Calu3 (cell line): ENCODE data around the gene LCE1D. TPM values are rescaled to one million over a fixed set of nuclear protein-coding genes. Genes with fewer than 3 reads are reported as not detected.

Source experiments
- BruUV-seq: library from RNA; stranded (reverse); fragments of 400-500 nt; replicated peaks from 2 replicates; lab custom pipeline; 2021; lab: Mats Ljungman, UMichigan
- CTCF ChIA-PET: fragments of 300-600 bp; sonication (Branson Sonifier 250); formaldehyde crosslinking; loops from one replicate; lab custom pipeline; 2022; ENCODE audit warnings: antibody characterized with exemption; lab: Charles Lee
- DNase-seq: peaks from one replicate; pipeline ENCODE4 v3.0.0; 2022
- H3K27ac Mint-ChIP-seq: one replicate; pipeline ENCODE4 v1.8.0; 2022; ENCODE audit warnings: mixed read lengths; ENCODE audit not compliant: unreplicated experiment
- H3K27me3 Mint-ChIP-seq: one replicate; pipeline ENCODE4 v1.8.0; 2022; ENCODE audit warnings: mixed read lengths; ENCODE audit not compliant: unreplicated experiment
- H3K36me3 Mint-ChIP-seq: one replicate; pipeline ENCODE4 v1.8.0; 2022; ENCODE audit warnings: mild to moderate bottlenecking, moderate library complexity, mixed read lengths; ENCODE audit not compliant: insufficient read depth, unreplicated experiment
- H3K4me1 Mint-ChIP-seq: one replicate; pipeline ENCODE4 v1.8.0; 2022; ENCODE audit warnings: mild to moderate bottlenecking, low read depth, mixed read lengths; ENCODE audit not compliant: unreplicated experiment
- H3K4me3 Mint-ChIP-seq: one replicate; pipeline ENCODE4 v1.8.0; 2022; ENCODE audit warnings: mild to moderate bottlenecking, low read depth, moderate library complexity, mixed read lengths; ENCODE audit not compliant: unreplicated experiment
- H3K9me3 Mint-ChIP-seq: one replicate; pipeline ENCODE4 v1.8.0; 2022; ENCODE audit warnings: low read depth, mixed read lengths; ENCODE audit not compliant: unreplicated experiment
- CTCF ChIP-seq: fragments of 200-600 bp; IDR thresholded peaks from one replicate; pipeline ENCODE4 v1.8.0; 2022; ENCODE audit warnings: antibody characterized with exemption; ENCODE audit not compliant: unreplicated experiment
- intact Hi-C: fragments of 100-400 bp; cut with micrococcal nuclease; formaldehyde crosslinking; loops from one replicate; pipeline ENCODE4 v1.10.0; 2022; ENCODE audit not compliant: unreplicated experiment
- total RNA-seq: library from RNA; stranded (reverse); gene quantifications from 2 replicates; pipeline ENCODE4 v1.2.3, GENCODE V29; 2022

Gene LCE1D
- total RNA-seq, 1 experiment from 2014 or later, result not detected

GRCh38 chr1:152824964-152825363, 28.4 kb downstream of the LCE1D start:
- H3K27ac Mint-ChIP-seq, result no peak overlapping the region
- CTCF ChIA-PET, result no interaction called here
- no peaks in the 10 kb centered on the region for H3K36me3 Mint-ChIP-seq
- H3K27me3 Mint-ChIP-seq, result peaks cover 54% of the 10 kb centered on the region
- no peak for TF ChIP-seq CTCF
- no peaks in the 10 kb centered on the region for H3K9me3 Mint-ChIP-seq
- no peaks in the 10 kb centered on the region for H3K4me1 Mint-ChIP-seq
- intact Hi-C loops, result no loop called here
- BruUV-seq, result no TSS peak
- H3K4me3 Mint-ChIP-seq, result no peak overlapping the region
- no peak for DNase-seq

GRCh38 chr1:152827173-152827572, 30.7 kb downstream of the LCE1D start, which contains the start of gene LCE1A:
Gene LCE1A, plus strand, starts transcription at chr1:152827473. Its CDS starts 0 bp downstream, at chr1:152827473.
- no peak within 1 kb of the TSS for H3K27ac Mint-ChIP-seq
- no TSS peak for BruUV-seq
- CTCF ChIA-PET, result no interaction called here
- H3K27me3 Mint-ChIP-seq, result peaks cover 62% of the 10 kb centered on the region
- H3K36me3 Mint-ChIP-seq, result no peaks in the 10 kb centered on the region
- no peak within 1 kb of the TSS for H3K4me3 Mint-ChIP-seq
- no peaks in the 10 kb centered on the region for H3K4me1 Mint-ChIP-seq
- intact Hi-C loops, result no loop called here
- no peaks in the 10 kb centered on the region for H3K9me3 Mint-ChIP-seq
- no peak for TF ChIP-seq CTCF
- DNase-seq, result no peak

GRCh38 chr1:152836870-152837269, 40.3 kb downstream of the LCE1D start:
- no peak overlapping the region for H3K4me3 Mint-ChIP-seq
- no peaks in the 10 kb centered on the region for H3K4me1 Mint-ChIP-seq
- DNase-seq, result no peak
- no peaks in the 10 kb centered on the region for H3K9me3 Mint-ChIP-seq
- H3K27ac Mint-ChIP-seq, result no peak overlapping the region
- H3K27me3 Mint-ChIP-seq, result peaks cover 58% of the 10 kb centered on the region
- no TSS peak for BruUV-seq
- CTCF ChIA-PET, result interaction anchor here (0.6 kb wide), 2 partner anchors 23 to 45 kb away, joined by 3 read pairs; no protein-coding TSS in a partner anchor
- intact Hi-C loops, result no loop called here
- TF ChIP-seq CTCF, result no peak
- H3K36me3 Mint-ChIP-seq, result no peaks in the 10 kb centered on the region

- Mint-ChIP-seq H3K27me3 (peaks cover 59% of the 10 kb centered on the region), H3K9me3 (no peaks in the 10 kb centered on the region), H3K4me3 (no peak within 1 kb of the TSS), H3K4me1 (no peaks in the 10 kb centered on the region), H3K27ac (no peak within 1 kb of the TSS), H3K36me3 (no peaks in the 10 kb centered on the region)
- intact Hi-C loops, result no loop called here
- no TSS peak for BruUV-seq
- no peak for DNase-seq
- no peak for TF ChIP-seq CTCF
- CTCF ChIA-PET, result interaction anchor here (0.6 kb wide), 1 partner anchor 76 kb away, joined by 3 read pairs; no protein-coding TSS in a partner anchor
These were observed 46.0 kb downstream of the LCE1D start, which contains the start of gene LCE6A for GRCh38 chr1:152842556-152842955. Gene LCE6A, plus strand, starts transcription at chr1:152842856. Its CDS starts 665 bp downstream, at chr1:152843521.

Other genes starting within 250 kb of the LCE1D start
- not detected in 2 replicates for gene LCE3E, start 229.9 kb upstream of the LCE1D start, total RNA-seq
- gene LCE3D, start 216.2 kb upstream of the LCE1D start, total RNA-seq, result not detected in 2 replicates
- gene LCE3C, start 196.5 kb upstream of the LCE1D start, total RNA-seq, result not detected in 2 replicates
- gene LCE3B, start 182.9 kb upstream of the LCE1D start, total RNA-seq, result not detected in 2 replicates
- not detected in 2 replicates for gene LCE3A, start 173.6 kb upstream of the LCE1D start, total RNA-seq
- not detected in 2 replicates for gene LCE2D, start 133.3 kb upstream of the LCE1D start, total RNA-seq
- not detected in 2 replicates for gene LCE2C, start 121.4 kb upstream of the LCE1D start, total RNA-seq
- gene LCE2B, start 110.6 kb upstream of the LCE1D start, total RNA-seq, result not detected in 2 replicates
- not detected in 2 replicates for gene LCE2A, start 98.4 kb upstream of the LCE1D start, total RNA-seq
- not detected in 2 replicates for gene LCE4A, start 88.6 kb upstream of the LCE1D start, total RNA-seq
- gene KPRP, start 38.7 kb upstream of the LCE1D start, total RNA-seq, result not detected in 2 replicates
- not detected in 2 replicates for gene LCE1F, start 21.6 kb upstream of the LCE1D start, total RNA-seq
- not detected in 2 replicates for gene LCE1E, start 10.5 kb upstream of the LCE1D start, total RNA-seq
- not detected in 2 replicates for gene LCE1C, start 9.9 kb downstream of the LCE1D start, total RNA-seq
- gene LCE1B, start 15.2 kb downstream of the LCE1D start, total RNA-seq, result not detected in 2 replicates
- not detected in 2 replicates for gene LCE1A, start 30.8 kb downstream of the LCE1D start, total RNA-seq
- gene LCE6A, start 46.1 kb downstream of the LCE1D start, total RNA-seq, result not detected in 2 replicates
- not detected in 2 replicates for gene LCE7A, start 63.3 kb downstream of the LCE1D start, total RNA-seq
- not detected in 2 replicates for gene SMCP, start 81.6 kb downstream of the LCE1D start, total RNA-seq
- gene IVL, start 111.8 kb downstream of the LCE1D start, total RNA-seq, result 1.1 and 1.9 TPM in 2 replicates
- not detected in 2 replicates for gene SPRR5, start 150.5 kb downstream of the LCE1D start, total RNA-seq
- gene SPRR4, start 173.9 kb downstream of the LCE1D start, total RNA-seq, result not detected in 2 replicates
- not detected in 2 replicates for gene SPRR1A, start 187.4 kb downstream of the LCE1D start, total RNA-seq
- gene SPRR3, start 205.0 kb downstream of the LCE1D start, total RNA-seq, result 6.2 and 26.7 TPM in 2 replicates
- 3.1 TPM in 1 of 2 replicates, not detected in the other for gene SPRR1B, start 234.5 kb downstream of the LCE1D start, total RNA-seq
- not detected in 2 replicates for gene SPRR2D, start 244.4 kb downstream of the LCE1D start, total RNA-seq